Keratinocyte (primary cell): ENCODE data around the gene SPATA45. TPM values are rescaled to one million over a fixed set of nuclear protein-coding genes. Genes with fewer than 3 reads are reported as not detected.

Experiments
- DNase-seq: peaks from one replicate; pipeline ENCODE4 v3.0.0-alpha.2; 2011; ENCODE audit warnings: low read depth, missing footprints, low spot score
- FAIRE-seq: peaks from 2 replicates; lab custom pipeline; 2011; peaks lifted over from hg19 to GRCh38; lab: Jason Lieb, UNC
- H2AFZ ChIP-seq: 2 replicates; pipeline ENCODE4 v1.6.0; 2012; ENCODE audit warnings: low read length, control low read depth, inconsistent platforms; ENCODE audit not compliant: control insufficient read depth
- H3K27ac ChIP-seq: 2 replicates; pipeline ENCODE4 v1.5.1; 2011; ENCODE audit warnings: low read length; ENCODE audit not compliant: control insufficient read depth, insufficient read depth
- H3K27me3 ChIP-seq: 3 replicates; pipeline ENCODE4 v1.6.0; 2011; ENCODE audit warnings: low read length; ENCODE audit not compliant: control insufficient read depth, insufficient read depth; ENCODE audit errors: extremely low read depth
- H3K36me3 ChIP-seq, 2 experiments: 2 replicates in 1 of 2; 3 replicates in 1 of 2; pipeline ENCODE4 v1.5.1; 2011; ENCODE audit warnings: low read length in 2 of 2, mild to moderate bottlenecking in 1 of 2; ENCODE audit not compliant: control insufficient read depth in 2 of 2, insufficient read depth in 2 of 2; ENCODE audit errors: extremely low read depth in 1 of 2
- H3K4me1 ChIP-seq: 3 replicates; pipeline ENCODE4 v1.5.1; 2011; ENCODE audit warnings: low read length; ENCODE audit not compliant: control insufficient read depth, insufficient read depth; ENCODE audit errors: extremely low read depth
- H3K4me2 ChIP-seq: 3 replicates; pipeline ENCODE4 v1.6.0; 2011; ENCODE audit warnings: low read depth, low read length; ENCODE audit not compliant: control insufficient read depth, insufficient read depth; ENCODE audit errors: extremely low read depth
- H3K4me3 ChIP-seq, 3 experiments: fragments of 200-600 bp in 1 of 3; sonication (generic) in 1 of 3; 2 replicates in 2 of 3; 3 replicates in 1 of 3; pipeline ENCODE4 v1.5.1; 2011 to 2016; ENCODE audit warnings: low read length in 3 of 3, mild to moderate bottlenecking in 3 of 3, control low read depth in 2 of 3, inconsistent platforms in 1 of 3, low read depth in 1 of 3, mixed read lengths in 1 of 3, mixed run types in 1 of 3, moderate library complexity in 1 of 3; ENCODE audit not compliant: control insufficient read depth in 2 of 3, insufficient read depth in 2 of 3; ENCODE audit errors: extremely low read depth in 1 of 3
- H3K79me2 ChIP-seq: 2 replicates; pipeline ENCODE4 v1.6.0; 2012; ENCODE audit warnings: low read length; ENCODE audit not compliant: control insufficient read depth, insufficient read depth
- H3K9ac ChIP-seq: 3 replicates; pipeline ENCODE4 v1.6.0; 2011; ENCODE audit warnings: low read length; ENCODE audit not compliant: control insufficient read depth, insufficient read depth; ENCODE audit errors: extremely low read depth
- H3K9me1 ChIP-seq: 3 replicates; pipeline ENCODE4 v1.6.0; 2011; ENCODE audit warnings: low read length; ENCODE audit not compliant: control insufficient read depth, insufficient read depth; ENCODE audit errors: extremely low read depth
- H3K9me3 ChIP-seq: 2 replicates; pipeline ENCODE4 v1.5.1; 2012; ENCODE audit warnings: low read depth, low read length; ENCODE audit not compliant: control insufficient read depth
- H4K20me1 ChIP-seq: 3 replicates; pipeline ENCODE4 v1.6.0; 2011; ENCODE audit warnings: low read length; ENCODE audit not compliant: control insufficient read depth, insufficient read depth; ENCODE audit errors: extremely low read depth
- CTCF ChIP-seq, 3 experiments: IDR thresholded peaks in 1 of 3; conservative IDR thresholded peaks in 1 of 3; optimal IDR thresholded peaks in 1 of 3; 2 replicates in 2 of 3; 3 replicates in 1 of 3; pipeline versions ENCODE3 to v1.5.1; 2011; ENCODE audit warnings: low read length in 3 of 3, mild to moderate bottlenecking in 3 of 3, moderate library complexity in 2 of 3, control low read depth in 1 of 3, inconsistent platforms in 1 of 3; ENCODE audit not compliant: insufficient read depth in 2 of 3; ENCODE audit errors: extremely low read depth in 1 of 3
- EZH2 ChIP-seq: IDR thresholded peaks from one replicate; pipeline ENCODE4 v1.6.1; 2012; ENCODE audit warnings: inconsistent platforms, mild to moderate bottlenecking, low read length, moderate library complexity
- dilution Hi-C: fragments of 300-500 bp; cut with MboI; formaldehyde crosslinking; loops from one replicate; pipeline ENCODE4 v1.7.0; 2020; ENCODE audit warnings: low sequenced_read_pairs; ENCODE audit not compliant: extremely low pct_ligation_motif_present
- polyA plus RNA-seq, 5 experiments: library from polyadenylated mRNA; depleted of rRNA in 3 of 5; stranded (reverse) in 3 of 5; stranded (forward) in 1 of 5; unstranded in 1 of 5; fragments of >200 nt; gene quantifications; 1 replicate in 1 of 5; 2 replicates in 3 of 5; 3 replicates in 1 of 5; pipeline versions ENCODE4 v1.2.1 to v1.2.3, GENCODE V29; 2011 to 2012; ENCODE audit warnings: missing spikeins in 2 of 5, low read depth in 1 of 5, low replicate concordance in 1 of 5

Gene SPATA45
- polyA plus RNA-seq, 1 donor (not counting 4 experiments of a cell fraction or from before 2014, with no cell fraction given), result not detected

GRCh38 chr1:212785871-212786270 is 61.6 kb downstream of the SPATA45 start:
- H3K36me3 ChIP-seq, result peaks cover 2 to 4% of the 10 kb centered on the region in 2 experiments

GRCh38 chr1:212783976-212784375 is 63.5 kb downstream of the SPATA45 start:
- H3K4me1 ChIP-seq, result no peaks in the 10 kb centered on the region
- no peaks in the 10 kb centered on the region for H3K9me1 ChIP-seq
- FAIRE-seq, result no peak
- no peak for TF ChIP-seq EZH2
- TF ChIP-seq CTCF (optimal IDR thresholded peaks at IDR 0.05 in 1 of 3, IDR thresholded peaks at IDR 0.05 in 1 of 3, conservative IDR thresholded peaks at IDR 0.05 in 1 of 3; ENCODE audit: extremely low read depth in 1 of 3, insufficient read depth in 2 of 3, low read length in 3 of 3), result no peak
- H3K27ac ChIP-seq, result no peak overlapping the region
- no peaks in the 10 kb centered on the region for H3K9me3 ChIP-seq
- dilution Hi-C loops, result loop anchor here (10.0 kb wide), 1 partner anchor 139 kb away; no protein-coding TSS in a partner anchor
- DNase-seq, result no peak
- H2AFZ ChIP-seq, result no peak overlapping the region
- H4K20me1 ChIP-seq, result no peaks in the 10 kb centered on the region
- H3K27me3 ChIP-seq, result no peaks in the 10 kb centered on the region
- no peak overlapping the region for H3K4me3 ChIP-seq
- H3K36me3 ChIP-seq, result peaks cover 2 to 4% of the 10 kb centered on the region in 2 experiments
- no peak overlapping the region for H3K9ac ChIP-seq
- H3K4me2 ChIP-seq, result no peak overlapping the region
- H3K79me2 ChIP-seq, result peaks cover 3% of the 10 kb centered on the region

More at GRCh38 chr1:212785871-212786270, 61.6 kb downstream of the SPATA45 start:
- no peaks in the 10 kb centered on the region for H3K9me3 ChIP-seq
- no peak overlapping the region for H3K4me2 ChIP-seq
- no peak overlapping the region for H3K27ac ChIP-seq
- H4K20me1 ChIP-seq, result no peaks in the 10 kb centered on the region
- no peak for DNase-seq
- H3K9ac ChIP-seq, result no peak overlapping the region
- H2AFZ ChIP-seq, result no peak overlapping the region
- no peak for TF ChIP-seq EZH2
- TF ChIP-seq CTCF (optimal IDR thresholded peaks at IDR 0.05 in 1 of 3, IDR thresholded peaks at IDR 0.05 in 1 of 3, conservative IDR thresholded peaks at IDR 0.05 in 1 of 3; ENCODE audit: extremely low read depth in 1 of 3, insufficient read depth in 2 of 3, low read length in 3 of 3), result no peak
- no peak for FAIRE-seq
- H3K9me1 ChIP-seq, result no peaks in the 10 kb centered on the region
- no peaks in the 10 kb centered on the region for H3K27me3 ChIP-seq
- H3K79me2 ChIP-seq, result peaks cover 8% of the 10 kb centered on the region
- dilution Hi-C loops, result loop anchor here (10.0 kb wide), 1 partner anchor 141 kb away; no protein-coding TSS in a partner anchor
- no peak overlapping the region for H3K4me3 ChIP-seq
- H3K4me1 ChIP-seq, result peaks cover 2% of the 10 kb centered on the region
